ENCODE data around the gene DOK6.

DNA sequence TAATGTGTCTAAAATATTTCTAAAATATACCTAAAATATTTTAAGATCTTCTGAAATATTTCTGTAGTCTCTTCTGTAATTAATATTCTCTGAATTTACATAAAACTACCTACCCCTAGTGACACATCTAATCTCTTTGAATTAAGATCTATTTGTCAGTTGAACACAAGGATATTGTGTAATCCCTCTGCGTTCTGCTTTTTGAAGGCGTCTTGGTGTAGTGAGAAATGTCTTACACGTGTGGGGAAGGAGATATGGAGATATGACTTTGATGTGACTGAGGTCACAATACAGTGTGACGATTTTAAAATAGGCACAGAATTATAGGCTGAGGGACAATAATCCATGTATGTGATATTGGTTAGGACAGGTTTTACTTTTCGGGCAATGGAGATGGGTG is 79.8 kb downstream of the DOK6 start:
- TF ChIP-seq, protein P1, sequence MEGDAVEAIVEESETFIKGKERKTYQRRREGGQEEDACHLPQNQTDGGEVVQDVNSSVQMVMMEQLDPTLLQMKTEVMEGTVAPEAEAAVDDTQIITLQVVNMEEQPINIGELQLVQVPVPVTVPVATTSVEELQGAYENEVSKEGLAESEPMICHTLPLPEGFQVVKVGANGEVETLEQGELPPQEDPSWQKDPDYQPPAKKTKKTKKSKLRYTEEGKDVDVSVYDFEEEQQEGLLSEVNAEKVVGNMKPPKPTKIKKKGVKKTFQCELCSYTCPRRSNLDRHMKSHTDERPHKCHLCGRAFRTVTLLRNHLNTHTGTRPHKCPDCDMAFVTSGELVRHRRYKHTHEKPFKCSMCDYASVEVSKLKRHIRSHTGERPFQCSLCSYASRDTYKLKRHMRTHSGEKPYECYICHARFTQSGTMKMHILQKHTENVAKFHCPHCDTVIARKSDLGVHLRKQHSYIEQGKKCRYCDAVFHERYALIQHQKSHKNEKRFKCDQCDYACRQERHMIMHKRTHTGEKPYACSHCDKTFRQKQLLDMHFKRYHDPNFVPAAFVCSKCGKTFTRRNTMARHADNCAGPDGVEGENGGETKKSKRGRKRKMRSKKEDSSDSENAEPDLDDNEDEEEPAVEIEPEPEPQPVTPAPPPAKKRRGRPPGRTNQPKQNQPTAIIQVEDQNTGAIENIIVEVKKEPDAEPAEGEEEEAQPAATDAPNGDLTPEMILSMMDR (IDR thresholded peaks at IDR 0.05 in 4 of 5, conservative IDR thresholded peaks at IDR 0.05 in 1 of 5): no peak
- TF ChIP-seq POLR2A (IDR thresholded peaks at IDR 0.05): no peak
